NT2/D1 (cell line): ENCODE data around the gene EMC8.
A peak's percentile ranks its signal among the peaks of the same experiment; 100 is the strongest.

Experiments
- DNase-seq: peaks from one replicate; pipeline ENCODE4 v3.0.0-alpha.2; 2011; ENCODE audit warnings: low read depth, low spot score
- H3K27me3 ChIP-seq: 2 replicates; pipeline ENCODE4 v1.6.0; 2011; ENCODE audit warnings: mild to moderate bottlenecking; ENCODE audit not compliant: insufficient read length, insufficient read depth
- H3K36me3 ChIP-seq: 2 replicates; pipeline ENCODE4 v1.6.1; 2011; ENCODE audit warnings: mild to moderate bottlenecking, low read length, mixed read lengths; ENCODE audit not compliant: insufficient read depth, insufficient read length
- H3K4me1 ChIP-seq: 2 replicates; pipeline ENCODE4 v1.5.1; 2011; ENCODE audit not compliant: insufficient read depth, insufficient read length
- H3K4me3 ChIP-seq: 2 replicates; pipeline ENCODE4 v1.5.1; 2011; ENCODE audit warnings: low read depth; ENCODE audit not compliant: insufficient read length
- H3K9ac ChIP-seq: 2 replicates; pipeline ENCODE4 v1.6.0; 2011; ENCODE audit warnings: low read depth; ENCODE audit not compliant: insufficient read length
- H3K9me3 ChIP-seq: 2 replicates; pipeline ENCODE4 v1.5.1; 2011; ENCODE audit warnings: mild to moderate bottlenecking, low read length; ENCODE audit not compliant: insufficient read depth
- SUZ12 ChIP-seq: IDR thresholded peaks from 2 replicates; pipeline ENCODE4 v1.6.1; 2011; ENCODE audit not compliant: insufficient read length, insufficient read depth; ENCODE audit errors: extremely low read depth
- YY1 ChIP-seq: IDR thresholded peaks from 2 replicates; pipeline ENCODE4 v1.6.1; 2011; ENCODE audit not compliant: insufficient read length, insufficient read depth
- ZNF274 ChIP-seq: IDR thresholded peaks from 2 replicates; pipeline ENCODE4 v1.6.1; 2011; ENCODE audit warnings: mild to moderate bottlenecking, low read depth, low read length

The EMC8 gene

GRCh38 chr16:85733839-85734170, 65.5 kb downstream of the EMC8 start:
- H3K27me3 ChIP-seq: no peaks in the 10 kb centered on the region
- peak; percentile 81 for DNase-seq

GRCh38 chr16:85733155-85733838, 66.0 kb downstream of the EMC8 start:
- Histone ChIP-seq H3K27me3 (no peaks in the 10 kb centered on the region), H3K9ac (no peak overlapping the region), H3K4me1 (peaks cover 18% of the 10 kb centered on the region), H3K9me3 (no peaks in the 10 kb centered on the region), H3K4me3 (no peak overlapping the region), H3K36me3 (peaks cover 2% of the 10 kb centered on the region)
- no peak for TF ChIP-seq YY1
- TF ChIP-seq SUZ12: no peak
- TF ChIP-seq ZNF274: no peak
- no peak for DNase-seq

More at GRCh38 chr16:85733839-85734170, 65.5 kb downstream of the EMC8 start:
- no peak for TF ChIP-seq YY1
- no peak for TF ChIP-seq SUZ12
- no peak for TF ChIP-seq ZNF274
- no peak overlapping the region for H3K9ac ChIP-seq
- no peak overlapping the region for H3K4me3 ChIP-seq
- H3K36me3 ChIP-seq: peaks cover 2% of the 10 kb centered on the region
- peaks cover 17% of the 10 kb centered on the region for H3K4me1 ChIP-seq
- no peaks in the 10 kb centered on the region for H3K9me3 ChIP-seq

GRCh38 chr16:85731179-85731578, 68.2 kb downstream of the EMC8 start:
- DNase-seq: no peak
- no peak overlapping the region for H3K9ac ChIP-seq
- H3K36me3 ChIP-seq: peaks cover 1% of the 10 kb centered on the region
- H3K4me3 ChIP-seq: no peak overlapping the region
- TF ChIP-seq SUZ12 (no peak), YY1 (no peak), ZNF274 (no peak)
- H3K4me1 ChIP-seq: peaks cover 17% of the 10 kb centered on the region
- peaks cover 3% of the 10 kb centered on the region for H3K27me3 ChIP-seq
- no peaks in the 10 kb centered on the region for H3K9me3 ChIP-seq

GRCh38 chr16:85730186-85730465, 69.2 kb downstream of the EMC8 start:
- H3K9me3 ChIP-seq: no peaks in the 10 kb centered on the region
- H3K36me3 ChIP-seq: peaks cover 7% of the 10 kb centered on the region
- no peak overlapping the region for H3K4me3 ChIP-seq
- peaks cover 7% of the 10 kb centered on the region for H3K27me3 ChIP-seq
- peaks cover 17% of the 10 kb centered on the region for H3K4me1 ChIP-seq
- TF ChIP-seq SUZ12 (no peak), ZNF274 (no peak), YY1 (no peak)
- DNase-seq: no peak
- no peak overlapping the region for H3K9ac ChIP-seq

- H3K9me3 ChIP-seq: no peaks in the 10 kb centered on the region
- H3K36me3 ChIP-seq: peaks cover 7% of the 10 kb centered on the region
- peaks cover 7% of the 10 kb centered on the region for H3K27me3 ChIP-seq
- TF ChIP-seq SUZ12: no peak
- TF ChIP-seq YY1: no peak
- no peak for TF ChIP-seq ZNF274
- peaks cover 12% of the 10 kb centered on the region for H3K4me1 ChIP-seq
- no peak overlapping the region for H3K9ac ChIP-seq
- H3K4me3 ChIP-seq: no peak overlapping the region
- no peak for DNase-seq
Observed at GRCh38 chr16:85729452-85730185, 69.7 kb downstream of the EMC8 start.

GRCh38 chr16:85728879-85729278, 70.5 kb downstream of the EMC8 start:
- DNase-seq: no peak
- Histone ChIP-seq H3K4me1 (peaks cover 4% of the 10 kb centered on the region), H3K27me3 (peaks cover 7% of the 10 kb centered on the region), H3K36me3 (peaks cover 7% of the 10 kb centered on the region), H3K9me3 (no peaks in the 10 kb centered on the region), H3K4me3 (no peak overlapping the region), H3K9ac (no peak overlapping the region)
- TF ChIP-seq SUZ12: no peak
- no peak for TF ChIP-seq YY1
